Body of pancreas (tissue), 4 donors: ENCODE measurements around the gene GALNT17.

Experiments used
- POLR2A ChIP-seq, 3 donors: fragments of 450-650 bp; IDR thresholded peaks; one replicate each; pipeline ENCODE4 v1.6.1; 2016; ENCODE audit warnings: antibody characterized with exemption in 3 of 3, mild to moderate bottlenecking in 2 of 3
- TF ChIP-seq, protein P1 (sequence below), 7 experiments: fragments of 450-650 bp in 4 of 7; fragments of 200-600 bp in 3 of 7; sonication (generic) in 3 of 7; IDR thresholded peaks; one replicate each; pipeline ENCODE4 v1.5.1; 2016 to 2019; ENCODE audit warnings: antibody characterized with exemption in 7 of 7

DNA sequence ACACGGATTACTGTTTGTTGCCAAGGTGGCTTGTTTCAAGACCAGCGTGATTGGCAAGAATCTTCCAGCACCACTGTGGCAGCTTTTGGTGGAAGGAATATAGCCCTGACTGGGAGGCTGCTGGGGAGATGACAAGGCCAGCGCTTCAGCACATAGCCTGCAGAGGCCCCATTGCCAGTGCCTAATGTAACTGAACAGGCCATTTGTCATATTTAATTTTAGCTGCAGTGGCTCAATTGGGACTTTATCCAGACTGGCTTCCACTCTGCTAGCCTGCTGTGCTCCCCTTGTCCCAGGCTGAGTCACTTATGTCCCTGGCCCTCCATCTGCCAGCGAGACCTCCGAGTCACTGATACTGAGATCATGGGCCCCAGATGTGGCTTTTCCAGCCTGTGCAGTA is 483.1 kb downstream of the GALNT17 start:
- TF ChIP-seq, protein P1, sequence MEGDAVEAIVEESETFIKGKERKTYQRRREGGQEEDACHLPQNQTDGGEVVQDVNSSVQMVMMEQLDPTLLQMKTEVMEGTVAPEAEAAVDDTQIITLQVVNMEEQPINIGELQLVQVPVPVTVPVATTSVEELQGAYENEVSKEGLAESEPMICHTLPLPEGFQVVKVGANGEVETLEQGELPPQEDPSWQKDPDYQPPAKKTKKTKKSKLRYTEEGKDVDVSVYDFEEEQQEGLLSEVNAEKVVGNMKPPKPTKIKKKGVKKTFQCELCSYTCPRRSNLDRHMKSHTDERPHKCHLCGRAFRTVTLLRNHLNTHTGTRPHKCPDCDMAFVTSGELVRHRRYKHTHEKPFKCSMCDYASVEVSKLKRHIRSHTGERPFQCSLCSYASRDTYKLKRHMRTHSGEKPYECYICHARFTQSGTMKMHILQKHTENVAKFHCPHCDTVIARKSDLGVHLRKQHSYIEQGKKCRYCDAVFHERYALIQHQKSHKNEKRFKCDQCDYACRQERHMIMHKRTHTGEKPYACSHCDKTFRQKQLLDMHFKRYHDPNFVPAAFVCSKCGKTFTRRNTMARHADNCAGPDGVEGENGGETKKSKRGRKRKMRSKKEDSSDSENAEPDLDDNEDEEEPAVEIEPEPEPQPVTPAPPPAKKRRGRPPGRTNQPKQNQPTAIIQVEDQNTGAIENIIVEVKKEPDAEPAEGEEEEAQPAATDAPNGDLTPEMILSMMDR (IDR thresholded peaks at IDR 0.05), result no peak
- TF ChIP-seq POLR2A (IDR thresholded peaks at IDR 0.05), result no peak
